HuH-7 (cell line): ENCODE data around the gene CPLANE1.
"Not testable (repeated sequence)": the region's sequence is repeated elsewhere in the genome, so short reads cannot be mapped to it uniquely, and the experiment has no call there.

Experiments used
- DNase-seq: peaks from one replicate; pipeline ENCODE4 v3.0.0; 2011; ENCODE audit warnings: low spot score

The CPLANE1 gene

DNA sequence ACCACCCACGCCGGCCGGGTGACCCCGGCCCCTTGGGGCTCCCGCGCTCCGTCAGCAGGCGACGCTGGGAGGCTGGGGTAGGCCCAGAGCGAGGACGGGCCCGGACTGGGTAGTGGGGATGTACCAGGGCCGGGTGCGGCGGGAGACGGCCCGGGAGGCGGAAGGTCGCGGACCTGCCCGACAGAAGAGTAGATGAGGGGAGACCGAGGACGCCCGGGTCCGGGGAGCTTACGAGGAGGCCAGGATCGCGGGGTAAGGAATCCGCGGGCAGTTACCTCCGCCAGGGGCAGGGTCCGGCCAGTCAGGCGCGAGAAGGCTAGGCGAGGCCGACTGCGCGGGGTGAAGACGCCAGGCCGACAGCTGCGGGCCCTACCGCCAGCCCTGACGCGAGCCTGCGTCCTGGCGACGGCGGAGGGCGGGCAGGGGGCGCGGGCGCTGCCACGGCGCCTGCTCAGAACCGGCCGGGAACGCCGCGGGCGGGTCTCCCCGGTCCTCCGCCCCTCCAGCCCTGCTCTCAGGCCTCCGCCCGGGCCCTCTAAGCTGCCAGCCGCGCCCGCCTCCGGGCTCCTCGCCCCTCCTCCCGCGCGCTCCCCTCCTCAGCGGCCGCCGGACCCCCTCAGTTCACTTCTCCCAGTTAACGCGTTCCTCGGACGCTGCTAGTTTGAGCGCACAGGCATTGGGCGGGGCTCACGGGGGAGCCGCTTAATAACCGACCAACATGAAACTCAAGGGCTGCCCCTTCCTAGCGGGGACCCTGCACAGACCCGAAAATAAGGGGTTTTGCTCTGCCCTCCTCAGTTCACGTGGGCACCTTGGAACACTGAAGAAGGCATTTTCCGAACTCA lies at the start of gene CPLANE1:
CPLANE1 (minus strand) TSS at position 407 of the 845 bp plus-strand sequence. CDS start 1,678 bp downstream, outside the sequence.
- DNase-seq, result peak; percentile 84

DNA sequence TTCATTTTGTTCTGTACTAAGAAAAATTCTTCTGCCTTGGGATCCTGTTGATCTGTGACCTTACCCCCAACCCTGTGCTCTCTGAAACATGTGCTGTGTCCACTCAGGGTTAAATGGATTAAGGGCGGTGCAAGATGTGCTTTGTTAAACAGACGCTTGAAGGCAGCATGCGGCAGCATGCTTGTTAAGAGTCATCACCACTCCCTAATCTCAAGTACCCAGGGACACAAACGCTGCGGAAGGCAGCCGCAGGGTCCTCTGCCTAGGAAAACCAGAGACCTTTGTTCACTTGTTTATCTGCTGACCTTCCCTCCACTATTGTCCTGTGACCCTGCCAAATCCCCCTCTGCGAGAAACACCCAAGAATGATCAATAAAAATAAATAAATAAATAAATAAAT lies 47.1 kb upstream of the CPLANE1 start:
- DNase-seq, result not testable (repeated sequence)

DNA sequence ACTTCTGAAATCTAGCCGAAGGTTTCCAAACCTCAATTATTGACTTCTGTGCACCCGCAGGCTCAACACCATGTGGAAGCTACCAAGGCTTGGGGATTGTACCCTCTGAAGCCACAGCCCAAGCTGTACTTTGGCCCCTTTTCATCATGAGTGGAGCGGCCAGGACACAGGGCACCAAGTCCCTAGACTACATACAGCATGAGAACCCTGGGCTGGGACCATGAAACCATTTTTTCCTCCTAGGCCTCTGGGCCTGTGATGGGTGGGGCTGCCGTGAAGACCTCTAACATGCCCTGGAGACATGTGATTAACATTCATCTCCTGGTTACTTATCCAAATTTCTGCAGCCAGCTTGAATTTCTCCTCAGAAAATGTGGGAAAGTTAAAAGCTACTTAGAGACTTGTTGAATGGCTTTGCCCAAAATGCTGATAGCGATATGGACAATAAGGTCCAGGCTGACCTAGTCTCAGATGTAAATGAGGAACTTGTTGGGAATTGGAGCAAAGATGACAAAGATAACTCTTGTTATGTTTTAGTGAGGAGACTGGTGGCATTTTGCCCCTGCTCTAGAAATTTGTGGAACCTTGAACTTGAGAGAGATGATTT lies 34.1 kb upstream of the CPLANE1 start:
- DNase-seq, result no peak

DNA sequence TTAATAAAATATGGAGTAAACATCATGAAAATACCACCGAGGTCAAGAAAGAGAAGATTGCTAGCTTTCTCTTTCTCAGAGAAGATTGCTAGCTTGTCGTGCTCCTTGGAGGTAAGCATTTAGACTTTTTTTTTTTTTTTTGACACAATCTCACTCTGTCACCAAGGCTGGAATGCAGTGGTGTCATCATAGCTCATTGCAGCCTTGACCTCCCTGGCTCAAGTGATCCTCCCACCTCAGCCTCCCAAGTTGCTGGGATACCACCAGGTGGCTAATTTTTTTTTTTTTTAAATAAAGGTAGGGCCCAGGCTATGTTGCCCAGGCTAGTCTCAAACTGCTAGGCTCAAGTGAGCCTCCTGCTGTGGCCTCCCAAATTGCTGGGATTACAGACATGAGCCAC lies 26.3 kb upstream of the CPLANE1 start:
- DNase-seq, result no peak

DNA sequence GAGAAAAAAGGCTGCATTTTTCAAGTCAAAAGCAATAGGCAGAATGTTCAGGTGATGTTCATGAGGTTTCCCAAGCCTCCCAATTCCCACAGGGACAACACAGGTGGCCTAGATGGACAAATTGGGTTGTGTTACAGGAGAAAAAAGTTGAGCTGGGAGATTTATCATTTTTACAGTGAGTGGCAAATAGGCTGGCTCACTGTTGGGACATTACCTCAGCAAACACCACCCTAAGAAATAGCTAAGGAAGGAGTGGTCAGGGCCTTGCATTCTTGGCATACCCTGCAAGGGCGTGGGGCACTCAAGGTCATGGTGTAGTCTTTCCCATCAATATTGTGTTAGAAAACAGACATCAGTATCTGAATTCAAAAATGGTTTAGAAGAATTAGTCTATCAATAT lies 23.3 kb upstream of the CPLANE1 start:
- DNase-seq, result no peak

DNA sequence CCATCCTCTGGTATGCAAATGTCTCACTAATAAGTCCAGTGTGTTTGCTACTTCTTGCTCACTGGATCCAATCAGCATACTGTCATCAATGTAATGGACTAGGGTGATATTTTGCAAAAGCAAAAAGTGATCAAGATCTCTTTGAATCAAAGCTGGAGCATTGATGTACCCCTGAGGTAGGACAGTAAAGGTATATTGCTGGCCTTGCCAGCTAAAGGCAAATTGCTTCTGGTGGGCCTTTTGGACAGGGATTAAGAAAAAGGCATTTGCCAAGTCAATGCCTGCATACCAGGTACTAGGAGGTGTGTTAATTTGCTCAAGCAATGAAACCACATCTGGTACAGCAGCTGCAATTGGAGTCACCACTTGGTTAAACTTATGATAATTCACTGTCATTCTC lies 18.9 kb upstream of the CPLANE1 start:
- not testable (repeated sequence) for DNase-seq

DNA sequence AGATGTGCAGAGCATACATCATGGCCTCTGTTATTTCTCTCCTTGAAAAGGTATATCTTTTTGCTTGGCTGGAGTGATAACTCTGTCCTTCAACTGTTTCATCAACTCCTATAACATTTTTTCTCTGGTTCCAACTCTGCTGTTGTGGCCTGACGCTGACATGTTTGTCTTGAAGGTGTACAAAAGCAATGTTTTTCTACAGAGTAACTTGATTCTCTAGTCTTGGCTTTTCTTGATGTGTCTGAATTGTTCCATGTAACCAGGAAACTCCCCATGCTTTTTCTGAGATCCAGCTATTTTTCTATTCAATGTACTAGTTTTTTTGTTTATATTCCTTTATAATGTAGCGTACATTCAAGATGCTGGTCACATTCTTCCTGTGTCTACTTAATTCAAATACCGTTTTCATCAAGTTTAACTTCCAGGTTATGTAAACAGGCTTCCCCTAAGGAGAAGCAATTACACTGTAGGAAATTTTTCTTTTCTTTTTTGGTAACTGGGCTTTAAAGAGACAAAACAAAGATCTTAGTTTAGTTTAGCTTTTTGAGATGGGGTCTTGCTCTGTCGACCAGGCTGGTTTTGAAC lies 6.7 kb upstream of the CPLANE1 start:
- no peak for DNase-seq

DNA sequence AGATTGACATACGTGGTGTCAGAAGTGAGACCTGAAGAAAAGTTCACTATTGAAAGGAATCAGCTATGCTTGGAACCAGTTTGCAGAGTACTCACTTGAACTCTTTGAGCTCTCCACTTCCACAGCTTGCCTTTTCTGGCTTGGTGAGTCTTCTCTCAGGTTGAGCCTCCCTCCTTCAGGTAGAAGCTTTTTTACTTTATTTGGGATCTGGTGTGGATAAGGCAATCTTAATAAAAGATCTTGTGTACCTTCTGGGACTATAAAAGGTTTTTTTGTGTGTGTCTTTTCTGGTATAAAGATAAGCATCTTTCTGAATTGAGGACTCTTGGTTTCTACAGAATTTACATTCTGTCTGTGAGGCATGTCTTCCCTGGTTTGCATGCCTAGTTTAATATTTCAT lies 5.4 kb upstream of the CPLANE1 start:
- DNase-seq, result no peak

DNA sequence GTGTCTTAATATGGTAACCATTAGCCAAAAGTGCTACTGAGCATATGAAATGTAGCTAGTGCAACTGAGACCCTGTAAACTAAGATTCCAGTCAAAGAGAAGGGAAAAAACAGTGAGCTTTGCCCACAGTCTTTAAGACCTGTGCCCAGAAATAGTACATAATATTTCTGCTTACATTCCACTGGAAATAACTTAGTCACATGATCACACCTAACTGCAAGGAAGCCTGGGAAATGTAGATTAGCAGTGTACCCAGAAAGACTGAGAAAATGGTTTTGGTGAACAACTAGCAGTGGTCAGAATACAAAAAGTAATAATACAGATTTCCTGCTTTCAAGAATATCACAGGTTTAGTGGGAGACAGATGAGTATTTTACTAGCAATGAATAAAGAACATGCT lies 2.5 kb upstream of the CPLANE1 start:
- no peak for DNase-seq

DNA sequence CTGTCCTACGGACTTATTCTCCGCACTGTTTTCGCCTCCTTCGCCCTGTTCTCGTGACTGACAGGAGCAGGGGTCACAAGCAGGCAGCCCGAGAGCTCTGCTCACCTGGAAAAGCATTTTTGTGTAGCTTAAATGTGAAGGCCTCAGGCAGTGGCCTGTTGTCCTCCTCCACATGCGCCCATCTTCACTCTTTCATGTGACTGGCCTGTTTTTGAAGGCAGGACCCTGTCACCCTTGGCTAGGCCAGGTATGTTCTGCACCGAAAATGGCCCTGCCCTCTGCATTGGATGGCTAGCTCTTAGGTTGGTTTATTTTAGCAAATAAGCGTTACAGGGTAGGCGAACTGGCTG lies 614 bp upstream of the CPLANE1 start:
- DNase-seq, result peak; percentile 15

DNA sequence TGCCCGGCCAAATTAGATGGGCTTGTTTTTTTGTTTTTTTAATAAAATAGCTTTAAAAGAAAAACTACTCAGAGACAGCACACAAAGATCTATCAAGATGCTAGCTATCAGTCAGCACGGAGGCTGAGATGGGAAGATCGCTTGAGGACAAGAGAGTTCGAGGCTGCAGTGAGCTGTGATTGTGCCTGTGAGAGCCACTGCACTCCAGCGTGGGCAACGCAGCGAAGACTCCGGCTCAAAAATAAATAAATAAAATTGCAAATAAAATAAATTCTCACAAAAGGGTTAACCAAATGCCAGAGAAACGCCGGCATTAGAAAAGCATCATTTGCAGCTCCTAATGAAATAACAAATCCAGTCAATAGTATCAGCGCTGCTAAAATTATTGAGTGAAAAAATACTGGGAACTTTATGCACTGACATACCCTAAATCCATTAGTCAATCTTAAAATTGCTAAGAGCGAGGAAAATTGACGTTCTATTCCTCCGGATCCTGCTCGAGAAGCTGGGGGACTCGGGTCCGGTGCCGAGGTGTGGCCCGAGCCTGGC lies 681 bp downstream of the CPLANE1 start:
- no peak for DNase-seq

DNA sequence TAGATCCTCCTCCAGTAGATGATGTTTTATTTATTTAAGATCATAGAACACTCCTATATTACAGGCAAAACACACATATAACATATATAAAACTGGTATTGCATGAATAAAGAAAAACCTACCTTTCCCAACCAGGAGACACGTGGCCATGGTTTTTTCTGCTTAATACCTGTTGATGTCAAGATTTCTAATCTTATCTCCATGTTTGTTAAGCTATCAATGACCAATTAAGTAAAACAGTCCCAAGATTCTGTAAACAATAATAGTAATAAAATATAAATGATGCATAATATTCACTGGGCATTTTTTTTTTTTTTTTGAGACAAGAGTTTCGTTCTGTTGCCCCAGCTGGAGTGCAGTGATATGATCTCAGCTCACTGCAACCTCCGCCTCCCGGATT lies 1.7 kb downstream of the CPLANE1 start:
- no peak for DNase-seq

DNA sequence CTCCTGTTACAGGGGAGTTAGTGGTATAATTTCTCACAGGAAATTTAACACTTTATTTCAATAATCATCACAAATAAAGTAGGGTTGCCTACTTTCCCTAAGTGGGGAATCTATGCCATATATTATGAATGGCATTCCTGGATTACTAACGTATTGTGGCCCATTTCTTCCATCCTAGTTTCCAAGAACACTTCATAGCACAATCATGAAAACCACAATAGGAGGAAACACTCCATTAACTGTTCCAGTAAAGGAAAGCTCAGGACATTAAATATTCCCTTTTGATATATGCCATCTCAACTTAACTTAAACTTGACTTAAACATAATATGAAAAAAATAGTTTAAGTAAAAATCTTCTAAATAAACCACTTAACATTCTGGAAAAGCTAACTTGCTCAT lies 2.1 kb downstream of the CPLANE1 start:
- no peak for DNase-seq

DNA sequence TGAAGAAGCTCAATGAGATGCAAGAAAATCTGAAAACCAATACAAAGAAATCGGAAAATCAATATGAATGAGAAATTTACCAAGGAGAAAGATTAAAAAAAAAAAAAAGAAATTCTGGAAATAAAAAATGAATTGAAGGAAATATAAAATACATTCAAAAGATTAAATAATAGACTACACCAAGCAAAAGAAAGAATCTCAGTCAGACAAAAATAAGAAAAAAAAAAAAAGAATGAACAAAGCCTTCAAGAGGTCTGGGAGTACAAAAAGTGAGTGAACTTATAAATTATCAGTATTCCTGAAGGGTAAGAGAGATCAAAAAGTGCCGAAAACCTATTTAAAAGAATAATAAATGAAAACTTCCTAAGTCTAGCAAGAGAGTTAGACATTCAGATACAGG lies 14.9 kb downstream of the CPLANE1 start:
- DNase-seq, result no peak

DNA sequence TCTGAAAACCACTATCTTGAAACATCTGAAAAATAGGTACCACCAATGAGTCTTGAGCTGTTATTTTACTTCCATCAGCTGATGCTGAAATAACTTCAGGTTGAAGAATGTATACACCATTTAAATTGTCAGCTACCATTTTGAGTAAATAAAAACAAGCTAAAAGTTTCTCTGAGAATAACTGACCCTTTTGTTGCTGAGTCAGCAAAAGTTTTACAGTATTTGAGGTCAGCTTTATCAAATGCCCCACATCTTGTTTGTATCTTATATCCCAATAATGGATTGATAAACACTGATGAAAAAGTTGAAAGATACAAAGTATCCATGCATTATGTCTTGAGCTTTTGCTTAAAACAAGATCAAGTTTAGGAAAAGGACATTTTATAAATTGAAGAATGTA lies 22.8 kb downstream of the CPLANE1 start:
- DNase-seq, result no peak

DNA sequence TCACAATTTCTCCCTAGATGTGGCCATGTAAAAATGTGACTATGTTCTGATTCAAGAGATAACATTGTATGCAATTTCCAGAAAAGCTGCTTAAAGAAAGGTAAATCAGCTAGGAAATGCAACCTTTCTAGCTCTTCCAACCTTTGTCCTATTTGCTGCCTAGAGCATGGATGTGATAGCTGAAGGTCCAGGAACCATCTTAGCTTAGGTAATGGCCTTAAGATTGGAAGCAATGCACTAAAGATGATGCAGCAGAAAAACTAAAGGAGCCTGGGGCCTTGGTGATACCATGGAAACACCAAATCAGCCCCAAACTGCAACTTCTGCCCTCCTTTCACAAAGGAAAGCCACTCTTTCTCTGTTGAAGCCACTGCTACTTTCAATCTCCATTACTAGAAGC lies 27.0 kb downstream of the CPLANE1 start:
- no peak for DNase-seq

DNA sequence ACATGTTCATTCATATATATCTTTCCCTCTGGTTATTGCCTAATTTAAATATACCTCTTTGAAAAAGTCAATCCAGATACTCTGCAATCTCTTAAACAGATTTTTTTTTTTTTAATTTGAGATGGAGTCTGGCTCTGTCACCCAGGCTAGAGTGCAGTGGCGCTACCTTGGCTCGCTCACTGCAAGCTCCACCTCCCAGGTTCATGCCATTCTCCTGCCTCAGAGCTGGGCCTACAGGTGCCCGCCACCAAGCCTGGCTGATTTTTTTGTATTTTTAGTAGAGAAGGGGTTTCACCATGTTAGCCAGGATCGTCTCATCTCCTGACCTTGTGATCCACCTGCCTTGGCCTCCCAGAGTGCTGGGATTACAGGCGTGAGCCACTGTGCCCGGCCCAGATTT lies 28.8 kb downstream of the CPLANE1 start:
- DNase-seq, result not testable (repeated sequence)

DNA sequence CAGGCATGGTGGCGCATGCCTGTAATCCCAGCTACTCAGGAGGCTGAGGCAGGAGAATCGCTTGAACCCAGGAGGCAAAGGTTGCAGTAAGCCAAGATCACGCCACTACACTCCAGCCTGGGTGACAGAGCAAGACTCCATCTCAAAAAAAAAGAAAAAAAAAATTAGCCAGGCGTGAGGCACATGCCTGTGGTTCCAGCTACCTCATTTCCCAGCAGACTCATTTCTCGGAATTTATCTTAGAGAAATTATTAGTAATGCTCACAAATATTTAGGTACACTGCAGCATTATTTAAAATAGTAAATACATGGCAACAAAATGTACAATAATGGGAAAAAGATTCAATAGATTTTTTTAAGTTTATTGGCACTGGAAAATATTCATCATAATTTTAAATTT lies 29.8 kb downstream of the CPLANE1 start:
- DNase-seq, result not testable (repeated sequence)

DNA sequence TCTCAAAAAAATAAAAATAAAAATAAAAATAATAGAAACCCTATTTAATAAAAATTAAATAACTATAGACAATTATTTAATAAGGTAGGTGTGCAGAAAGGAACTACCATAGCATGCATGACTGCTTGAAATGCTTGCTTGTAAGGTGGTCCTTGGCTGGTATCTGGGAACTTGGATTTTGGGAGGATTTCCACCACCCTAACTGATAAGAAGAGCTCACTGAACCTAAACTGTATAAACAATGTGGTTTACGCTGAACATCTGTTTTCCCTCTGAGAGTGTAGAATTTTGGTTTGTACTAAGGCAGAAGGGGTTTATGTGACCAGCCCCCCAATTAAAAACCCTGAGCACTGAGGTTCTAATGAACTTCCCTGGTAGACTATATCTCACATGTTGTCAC lies 31.2 kb downstream of the CPLANE1 start:
- DNase-seq, result no peak

DNA sequence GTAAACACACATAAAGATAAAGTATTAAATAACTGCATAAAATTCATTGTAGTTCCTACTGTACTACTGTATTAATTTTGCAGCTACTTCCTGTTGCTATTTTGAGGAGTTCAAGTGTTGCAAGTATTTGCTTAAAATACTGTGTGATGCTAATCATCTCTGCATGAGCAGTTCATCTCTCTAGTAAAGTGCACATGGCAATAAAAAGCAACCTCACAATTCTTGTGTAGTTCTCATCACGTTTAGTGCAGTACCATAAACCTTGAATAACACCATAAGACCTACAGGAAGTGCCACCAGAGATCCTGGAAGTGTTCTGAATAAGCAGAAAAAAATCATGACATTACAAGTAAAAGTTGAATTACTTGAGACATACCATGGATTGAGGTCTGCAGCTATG lies 34.6 kb downstream of the CPLANE1 start:
- DNase-seq, result no peak

DNA sequence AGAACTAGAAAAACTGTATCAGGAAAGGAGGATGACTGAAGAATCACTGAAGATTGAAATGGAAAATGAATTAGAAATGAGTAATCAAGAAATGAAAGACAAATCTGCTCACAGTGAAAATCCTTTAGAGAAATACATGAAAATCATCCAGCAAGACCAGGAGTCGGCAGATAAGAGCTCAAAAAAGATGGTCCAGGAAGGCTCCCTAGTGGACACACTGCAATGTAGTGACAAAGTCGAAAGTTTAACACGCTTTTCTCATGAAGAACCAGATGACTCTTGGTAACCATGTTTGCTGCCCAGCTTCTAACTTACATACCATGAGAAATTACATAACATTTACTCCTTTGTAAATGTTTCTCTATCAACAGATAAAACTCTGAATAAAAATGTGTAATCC lies 37.1 kb downstream of the CPLANE1 start:
- peak; percentile 20 for DNase-seq

DNA sequence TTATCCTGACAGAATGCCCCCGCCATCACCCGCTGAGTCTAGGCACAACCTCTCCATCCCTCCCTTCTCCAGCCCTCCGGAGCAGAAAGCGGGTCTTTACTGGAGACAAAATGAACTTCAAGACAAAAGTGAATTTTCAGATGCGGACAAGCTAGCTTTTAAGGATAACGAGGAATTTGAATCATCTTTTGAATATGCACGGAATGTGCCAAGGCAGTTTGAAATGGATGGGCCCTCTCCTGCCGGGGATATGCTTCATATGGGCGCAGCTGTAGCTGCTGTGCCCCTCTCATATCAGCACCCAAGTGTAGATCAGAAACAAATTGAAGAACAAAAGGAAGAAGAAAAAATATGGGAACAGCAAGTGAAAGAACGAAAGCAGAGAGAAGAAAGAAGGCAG lies 37.5 kb downstream of the CPLANE1 start:
- DNase-seq, result no peak
